Astrocyte (in vitro differentiated cells and primary cell): ENCODE data around the gene FHIP2A. TPM values are rescaled to one million over a fixed set of nuclear protein-coding genes. Genes with fewer than 3 reads are reported as not detected.

Experiments
- DNase-seq: peaks from one replicate; pipeline ENCODE4 v3.0.0-alpha.2; 2010; ENCODE audit warnings: low read depth
- FAIRE-seq: peaks from 2 replicates; lab custom pipeline; 2011; peaks lifted over from hg19 to GRCh38; lab: Jason Lieb, UNC
- H2AFZ ChIP-seq: 2 replicates; pipeline ENCODE4 v1.6.0; 2012; ENCODE audit warnings: low read depth, low read length, inconsistent platforms
- H3K27ac ChIP-seq: 2 replicates; pipeline ENCODE4 v1.5.1; 2011; ENCODE audit warnings: low read depth, low read length, inconsistent platforms
- H3K27me3 ChIP-seq: 2 replicates; pipeline ENCODE4 v1.6.0; 2011; ENCODE audit warnings: low read length, inconsistent platforms; ENCODE audit not compliant: insufficient read depth
- H3K36me3 ChIP-seq: 2 replicates; pipeline ENCODE4 v1.5.1; 2011; ENCODE audit warnings: low read length, inconsistent platforms; ENCODE audit not compliant: insufficient read depth
- H3K4me1 ChIP-seq: 2 replicates; pipeline ENCODE4 v1.5.1; 2011; ENCODE audit warnings: low read length, inconsistent platforms; ENCODE audit not compliant: insufficient read depth
- H3K4me2 ChIP-seq: 2 replicates; pipeline ENCODE4 v1.6.0; 2012; ENCODE audit warnings: low read length, inconsistent platforms
- H3K4me3 ChIP-seq: 2 replicates; pipeline ENCODE4 v1.5.1; 2011; ENCODE audit warnings: low read depth, mild to moderate bottlenecking, low read length, inconsistent platforms; ENCODE audit not compliant: insufficient read depth
- H3K79me2 ChIP-seq: 2 replicates; pipeline ENCODE4 v1.6.0; 2012; ENCODE audit warnings: mild to moderate bottlenecking, low read length, inconsistent platforms; ENCODE audit not compliant: insufficient read depth
- H3K9ac ChIP-seq: 2 replicates; pipeline ENCODE4 v1.6.0; 2012; ENCODE audit warnings: mild to moderate bottlenecking, low read length, inconsistent platforms
- H3K9me3 ChIP-seq: 2 replicates; pipeline ENCODE4 v1.5.1; 2012; ENCODE audit warnings: low read depth, mild to moderate bottlenecking, low read length, inconsistent platforms; ENCODE audit not compliant: insufficient read depth
- H4K20me1 ChIP-seq: 2 replicates; pipeline ENCODE4 v1.6.0; 2012; ENCODE audit warnings: low read length, inconsistent platforms; ENCODE audit not compliant: insufficient read depth
- H3K27ac Mint-ChIP-seq: one replicate; pipeline ENCODE4 v1.8.0; 2021; ENCODE audit warnings: mild to moderate bottlenecking, mixed read lengths; ENCODE audit not compliant: unreplicated experiment
- H3K27me3 Mint-ChIP-seq: one replicate; pipeline ENCODE4 v1.8.0; 2021; ENCODE audit warnings: low read depth, mixed read lengths; ENCODE audit not compliant: unreplicated experiment
- H3K36me3 Mint-ChIP-seq: one replicate; pipeline ENCODE4 v1.8.0; 2021; ENCODE audit warnings: low read depth, mixed read lengths; ENCODE audit not compliant: unreplicated experiment
- H3K4me1 Mint-ChIP-seq: one replicate; pipeline ENCODE4 v1.8.0; 2021; ENCODE audit warnings: low read depth, mixed read lengths; ENCODE audit not compliant: unreplicated experiment
- H3K4me3 Mint-ChIP-seq: one replicate; pipeline ENCODE4 v1.8.0; 2021; ENCODE audit warnings: mild to moderate bottlenecking, moderate library complexity, mixed read lengths; ENCODE audit not compliant: unreplicated experiment
- H3K9me3 Mint-ChIP-seq: one replicate; pipeline ENCODE4 v1.8.0; 2021; ENCODE audit warnings: mild to moderate bottlenecking, mixed read lengths; ENCODE audit not compliant: unreplicated experiment
- EZH2 ChIP-seq: IDR thresholded peaks from 2 replicates; pipeline ENCODE4 v1.6.1; 2012; ENCODE audit warnings: mild to moderate bottlenecking, low read length, inconsistent platforms; ENCODE audit not compliant: insufficient read depth
- total RNA-seq: library from RNA; stranded (reverse); gene quantifications from 2 replicates; pipeline ENCODE4 v1.2.1, GENCODE V29; 2021
- TF ChIP-seq, protein P1 (sequence below): IDR thresholded peaks from 2 replicates; pipeline ENCODE4 v1.5.1; 2011; ENCODE audit warnings: low read depth, mild to moderate bottlenecking, inconsistent platforms, low read length, moderate library complexity; ENCODE audit not compliant: insufficient read depth

Gene FHIP2A
- total RNA-seq, 1 donor from 2014 or later: 38.2 TPM

DNA sequence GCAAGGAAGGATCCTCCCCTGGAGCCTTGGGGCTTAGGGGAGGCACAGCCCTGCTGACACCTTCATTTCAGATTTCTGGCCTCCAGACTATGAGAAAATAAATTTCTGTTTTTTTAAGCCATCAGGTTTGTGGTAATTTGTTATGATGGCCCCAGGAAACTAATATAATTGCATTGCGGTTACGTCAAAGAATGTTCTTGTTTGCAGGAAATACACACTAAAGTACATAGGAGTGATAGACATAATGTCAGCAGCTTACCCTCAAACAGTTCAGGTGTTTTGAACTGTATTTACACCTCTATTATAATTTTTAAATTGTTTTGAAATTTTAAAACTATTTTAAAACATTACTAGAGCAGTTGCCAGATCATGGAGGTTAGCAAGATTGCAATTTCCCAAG lies 12.6 kb upstream of the FHIP2A start:
- H3K4me1 Mint-ChIP-seq: no peaks in the 10 kb centered on the region
- no peak overlapping the region for H3K9ac ChIP-seq
- no peaks in the 10 kb centered on the region for H3K36me3 ChIP-seq
- H3K27me3 Mint-ChIP-seq: peaks cover 1% of the 10 kb centered on the region
- H2AFZ ChIP-seq: no peak overlapping the region
- TF ChIP-seq EZH2: no peak
- TF ChIP-seq, protein P1, sequence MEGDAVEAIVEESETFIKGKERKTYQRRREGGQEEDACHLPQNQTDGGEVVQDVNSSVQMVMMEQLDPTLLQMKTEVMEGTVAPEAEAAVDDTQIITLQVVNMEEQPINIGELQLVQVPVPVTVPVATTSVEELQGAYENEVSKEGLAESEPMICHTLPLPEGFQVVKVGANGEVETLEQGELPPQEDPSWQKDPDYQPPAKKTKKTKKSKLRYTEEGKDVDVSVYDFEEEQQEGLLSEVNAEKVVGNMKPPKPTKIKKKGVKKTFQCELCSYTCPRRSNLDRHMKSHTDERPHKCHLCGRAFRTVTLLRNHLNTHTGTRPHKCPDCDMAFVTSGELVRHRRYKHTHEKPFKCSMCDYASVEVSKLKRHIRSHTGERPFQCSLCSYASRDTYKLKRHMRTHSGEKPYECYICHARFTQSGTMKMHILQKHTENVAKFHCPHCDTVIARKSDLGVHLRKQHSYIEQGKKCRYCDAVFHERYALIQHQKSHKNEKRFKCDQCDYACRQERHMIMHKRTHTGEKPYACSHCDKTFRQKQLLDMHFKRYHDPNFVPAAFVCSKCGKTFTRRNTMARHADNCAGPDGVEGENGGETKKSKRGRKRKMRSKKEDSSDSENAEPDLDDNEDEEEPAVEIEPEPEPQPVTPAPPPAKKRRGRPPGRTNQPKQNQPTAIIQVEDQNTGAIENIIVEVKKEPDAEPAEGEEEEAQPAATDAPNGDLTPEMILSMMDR: no peak
- no peaks in the 10 kb centered on the region for H3K79me2 ChIP-seq
- DNase-seq: no peak
- H3K27me3 ChIP-seq: no peaks in the 10 kb centered on the region
- H3K36me3 Mint-ChIP-seq: peaks cover 1% of the 10 kb centered on the region
- H3K4me3 Mint-ChIP-seq: no peak overlapping the region
- H3K9me3 Mint-ChIP-seq: no peaks in the 10 kb centered on the region
- no peaks in the 10 kb centered on the region for H3K9me3 ChIP-seq
- FAIRE-seq: no peak
- no peak overlapping the region for H3K4me2 ChIP-seq
- H3K4me3 ChIP-seq: no peak overlapping the region
- no peak overlapping the region for H3K27ac Mint-ChIP-seq
- H4K20me1 ChIP-seq: no peaks in the 10 kb centered on the region
- H3K4me1 ChIP-seq: no peaks in the 10 kb centered on the region
- H3K27ac ChIP-seq: no peak overlapping the region

DNA sequence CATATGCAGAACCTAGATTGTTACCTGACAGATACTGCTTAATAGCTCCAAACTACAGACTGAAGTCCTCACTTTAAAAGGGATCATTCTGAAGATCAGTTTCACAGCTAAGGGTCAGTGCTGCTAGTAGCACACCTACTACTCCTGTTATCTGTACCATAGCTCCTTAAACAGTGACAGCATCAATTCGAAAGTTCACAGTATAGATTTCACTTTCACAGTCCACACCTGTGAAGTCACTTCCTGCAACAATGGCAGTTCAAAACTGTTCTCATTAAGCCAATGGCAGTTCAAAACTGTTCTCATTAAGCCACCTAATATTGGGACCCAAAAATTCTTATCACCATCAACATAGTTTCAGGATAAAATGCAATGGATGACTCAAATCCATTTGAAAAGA lies 10.7 kb upstream of the FHIP2A start:
- Mint-ChIP-seq H3K36me3 (peaks cover 1% of the 10 kb centered on the region), H3K27ac (no peak overlapping the region), H3K4me3 (no peak overlapping the region), H3K4me1 (no peaks in the 10 kb centered on the region), H3K27me3 (peaks cover 1% of the 10 kb centered on the region), H3K9me3 (no peaks in the 10 kb centered on the region)
- no peak overlapping the region for H2AFZ ChIP-seq
- no peaks in the 10 kb centered on the region for H3K9me3 ChIP-seq
- DNase-seq (no peak), FAIRE-seq (no peak)
- no peak overlapping the region for H3K4me3 ChIP-seq
- no peaks in the 10 kb centered on the region for H3K36me3 ChIP-seq
- no peak overlapping the region for H3K9ac ChIP-seq
- no peak overlapping the region for H3K4me2 ChIP-seq
- H4K20me1 ChIP-seq: no peaks in the 10 kb centered on the region
- no peak overlapping the region for H3K27ac ChIP-seq
- no peaks in the 10 kb centered on the region for H3K79me2 ChIP-seq
- no peaks in the 10 kb centered on the region for H3K27me3 ChIP-seq
- no peaks in the 10 kb centered on the region for H3K4me1 ChIP-seq
- TF ChIP-seq EZH2: no peak
- TF ChIP-seq, protein P1: no peak

DNA sequence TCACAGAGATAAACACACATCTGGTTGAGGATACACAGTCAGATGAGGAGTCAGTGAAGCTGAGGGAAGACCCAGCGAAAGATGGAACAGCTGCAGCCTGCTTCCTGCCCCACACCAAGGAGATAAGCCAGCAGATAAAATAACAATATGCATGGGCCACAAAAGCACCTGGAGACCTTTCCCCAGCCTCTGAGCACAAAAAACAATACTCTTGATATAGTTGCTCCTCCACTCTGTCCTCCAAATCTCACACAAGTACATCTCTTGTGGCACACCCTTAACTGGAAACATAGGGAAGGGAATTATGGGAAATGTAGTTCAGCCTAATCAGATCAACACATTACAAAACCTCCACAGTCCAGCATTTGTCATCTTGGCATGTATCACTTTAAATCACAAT lies 9.7 kb upstream of the FHIP2A start:
- Histone ChIP-seq H3K4me1 (no peaks in the 10 kb centered on the region), H2AFZ (no peak overlapping the region), H3K9me3 (no peaks in the 10 kb centered on the region), H3K4me2 (no peak overlapping the region), H3K27me3 (no peaks in the 10 kb centered on the region), H3K9ac (no peak overlapping the region), H3K36me3 (no peaks in the 10 kb centered on the region), H3K27ac (no peak overlapping the region), H3K79me2 (no peaks in the 10 kb centered on the region), H4K20me1 (no peaks in the 10 kb centered on the region), H3K4me3 (no peak overlapping the region)
- H3K4me3 Mint-ChIP-seq: no peak overlapping the region
- FAIRE-seq (no peak), DNase-seq (no peak)
- TF ChIP-seq, protein P1: no peak
- no peak for TF ChIP-seq EZH2
- no peak overlapping the region for H3K27ac Mint-ChIP-seq
- no peaks in the 10 kb centered on the region for H3K4me1 Mint-ChIP-seq
- no peaks in the 10 kb centered on the region for H3K9me3 Mint-ChIP-seq
- H3K27me3 Mint-ChIP-seq: peaks cover 1% of the 10 kb centered on the region
- no peaks in the 10 kb centered on the region for H3K36me3 Mint-ChIP-seq
